Measurements from ENCODE around the gene PATZ1. TPM values are rescaled to one million over a fixed set of nuclear protein-coding genes. Genes with fewer than 3 reads are reported as not detected.
A peak's percentile ranks its signal among the peaks of the same experiment; 100 is the strongest.

Gene PATZ1
- total RNA-seq, 1 donor from 2014 or later: 18.4 TPM

GRCh38 chr22:31347251-31348008 is 1.3 kb upstream of the PATZ1 start:
- Histone ChIP-seq H3K36me3 (no peaks in the 10 kb centered on the region), H3K4me3 (peak overlapping the region; percentile 73), H3K27me3 (no peaks in the 10 kb centered on the region), H3K4me1 (peaks cover 40% of the 10 kb centered on the region), H3K27ac (peak overlapping the region; percentile 89), H3K9me3 (no peaks in the 10 kb centered on the region)
- TF ChIP-seq CTCF (IDR thresholded peaks at IDR 0.05): no peak
- no peak for TF ChIP-seq POLR2A (IDR thresholded peaks at IDR 0.05)
- peak in 1 of 2 donors; percentile 68 for TF ChIP-seq POLR2AphosphoS5 (IDR thresholded peaks at IDR 0.05; ENCODE audit: insufficient read depth in 1 of 2, low read depth in 1 of 2)
- intact Hi-C loops (cut with DNase I): no loop called here
- no peak for DNase-seq (ENCODE audit: extremely low spot score in 2 of 2)

DNA sequence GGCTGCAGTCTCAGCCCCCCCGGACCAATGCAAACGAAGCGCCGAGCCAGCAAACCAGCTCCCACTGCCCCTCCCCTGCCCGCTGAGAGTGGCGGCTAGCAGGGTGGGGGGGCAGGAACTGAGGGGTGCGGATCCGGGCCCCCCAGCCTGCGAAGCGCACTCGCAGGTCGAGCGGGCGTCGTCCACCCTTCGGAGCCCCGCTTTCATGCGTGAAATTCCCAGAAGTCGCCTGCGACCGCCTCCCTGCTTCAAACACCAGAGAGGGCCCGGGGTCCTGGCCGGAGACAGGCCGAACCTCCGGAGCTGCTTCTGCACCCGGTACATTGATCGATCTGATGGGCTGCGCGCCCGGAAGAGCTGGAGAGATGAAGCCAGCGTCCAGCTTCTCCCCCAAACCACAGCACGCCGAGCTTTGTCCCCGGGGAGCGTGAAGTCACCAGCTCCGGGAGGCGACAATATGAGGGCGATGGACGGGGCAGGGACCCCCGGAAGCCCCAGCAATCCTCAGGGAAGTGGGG is 646 bp upstream of the PATZ1 start:
- Histone ChIP-seq H3K36me3 (peaks cover 0 to under 1% of the 10 kb centered on the region in 2 donors), H3K27me3 (no peaks in the 10 kb centered on the region), H3K27ac (peak overlapping the region; percentile 89), H3K4me3 (peak overlapping the region; percentile 73), H3K9me3 (no peaks in the 10 kb centered on the region), H3K4me1 (peaks cover 46% of the 10 kb centered on the region)
- intact Hi-C loops (cut with DNase I): no loop called here
- no peak for DNase-seq (ENCODE audit: extremely low spot score in 2 of 2)
- no peak for TF ChIP-seq POLR2A (IDR thresholded peaks at IDR 0.05)
- no peak for TF ChIP-seq CTCF (IDR thresholded peaks at IDR 0.05)
- TF ChIP-seq POLR2AphosphoS5 (IDR thresholded peaks at IDR 0.05; ENCODE audit: insufficient read depth in 1 of 2, low read depth in 1 of 2): no peak

DNA sequence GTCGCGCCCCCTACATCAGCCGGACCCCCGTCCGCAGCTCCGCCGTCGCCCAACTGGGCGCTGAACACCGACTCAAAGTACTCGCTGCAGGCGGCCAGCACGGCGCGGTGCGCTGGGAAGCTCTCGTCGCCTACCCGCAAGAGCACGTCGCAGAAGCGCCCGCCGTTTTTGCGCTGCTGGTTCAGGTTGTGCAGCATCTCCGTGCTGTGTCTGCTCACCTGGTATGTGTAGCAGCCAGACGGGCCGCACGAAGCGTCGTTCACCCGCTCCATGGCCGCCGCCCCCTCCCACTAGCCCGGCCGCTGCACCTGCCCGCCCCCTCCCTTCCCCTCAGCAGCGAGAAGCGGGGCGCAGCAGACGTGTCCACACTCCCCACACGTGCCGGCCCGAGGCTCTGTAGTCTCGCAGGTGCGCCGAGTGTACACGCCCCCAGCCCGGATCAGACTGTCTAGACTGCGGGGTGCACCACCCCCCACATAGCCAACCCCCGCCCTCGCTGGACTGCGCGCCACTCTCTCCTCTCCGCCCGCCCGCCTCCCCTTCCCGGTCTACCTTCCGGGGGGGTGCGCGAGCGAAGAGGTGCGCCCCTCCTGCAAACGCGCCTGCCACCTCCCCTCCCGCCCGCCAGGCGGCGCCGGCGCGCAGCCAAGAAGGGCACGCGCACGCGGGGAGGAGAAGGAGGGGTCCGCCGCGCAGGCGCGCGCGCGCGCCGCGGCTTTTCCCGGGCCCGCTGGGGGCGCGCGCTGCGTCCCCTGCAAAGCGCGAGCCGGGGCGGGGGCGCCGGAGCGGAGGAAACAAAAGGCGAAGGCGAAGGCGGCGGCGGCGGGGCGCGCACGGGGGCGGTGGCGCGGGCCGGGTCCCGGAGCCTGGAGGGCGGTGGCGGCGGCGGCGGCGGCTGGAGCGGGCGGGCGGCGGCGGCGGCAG is 553 bp downstream of the PATZ1 start:
- peaks cover 50% of the 10 kb centered on the region for H3K4me1 ChIP-seq
- no peak for DNase-seq (ENCODE audit: extremely low spot score in 2 of 2)
- intact Hi-C loops (cut with DNase I): loop anchor here (1.0 kb wide), 1 partner anchor 54 kb away; the partner anchor contains the start of gene DRG1

DNA sequence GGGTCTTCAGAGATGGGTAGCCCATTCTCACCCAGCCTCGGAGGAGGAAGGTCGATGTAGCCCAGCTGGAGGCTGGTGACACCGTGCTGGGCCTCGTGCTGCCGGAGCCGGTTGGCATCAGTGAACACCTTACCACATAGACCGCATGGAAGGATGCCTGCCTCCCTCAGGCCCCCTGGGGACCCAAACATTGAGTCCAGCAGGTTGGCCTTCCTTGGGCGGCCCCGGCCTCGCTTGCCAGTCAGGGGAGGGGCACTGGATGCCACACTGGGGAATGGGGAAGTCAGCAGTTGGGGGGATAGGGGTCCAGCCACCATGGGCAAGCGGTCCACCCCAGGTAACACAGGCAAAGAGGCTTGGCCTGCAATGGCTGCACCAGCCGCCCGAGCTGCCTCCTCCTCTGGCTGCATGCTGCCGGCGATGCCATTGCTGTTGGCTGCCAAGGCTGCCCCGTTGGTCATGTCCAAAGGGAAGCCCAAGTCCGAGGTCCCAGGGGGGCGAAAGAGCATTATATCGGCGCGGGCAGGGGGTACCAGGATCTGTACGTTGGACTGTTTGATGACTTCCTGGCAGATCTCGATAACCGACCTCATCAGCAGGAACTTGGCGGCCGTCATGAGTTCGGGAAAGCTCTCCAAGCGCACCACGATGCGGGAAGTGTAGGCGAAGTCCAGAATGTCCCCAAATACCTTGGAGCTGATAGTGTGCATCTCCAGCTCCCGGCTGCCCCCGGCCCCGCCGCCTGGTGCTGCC is 1.4 kb downstream of the PATZ1 start:
- Histone ChIP-seq H3K4me1 (peaks cover 58% of the 10 kb centered on the region), H3K27ac (peak overlapping the region; percentile 81), H3K27me3 (no peaks in the 10 kb centered on the region), H3K36me3 (peaks cover 0 to 17% of the 10 kb centered on the region in 2 donors), H3K9me3 (no peaks in the 10 kb centered on the region), H3K4me3 (peak overlapping the region; percentile 73)
- DNase-seq (ENCODE audit: extremely low spot score in 2 of 2): no peak
- no peak for TF ChIP-seq POLR2A (IDR thresholded peaks at IDR 0.05)
- TF ChIP-seq POLR2AphosphoS5 (IDR thresholded peaks at IDR 0.05; ENCODE audit: insufficient read depth in 1 of 2, low read depth in 1 of 2): no peak
- no peak for TF ChIP-seq CTCF (IDR thresholded peaks at IDR 0.05)
- intact Hi-C loops (cut with DNase I): loop anchor here (1.0 kb wide), 1 partner anchor 55 kb away; the partner anchor contains the start of gene DRG1

More for the DNA sequence above, 553 bp downstream of the PATZ1 start:
- H3K36me3 ChIP-seq: peaks cover 0 to 10% of the 10 kb centered on the region in 2 donors
- no peaks in the 10 kb centered on the region for H3K9me3 ChIP-seq
- H3K4me3 ChIP-seq: peak overlapping the region; percentile 73
- TF ChIP-seq CTCF (IDR thresholded peaks at IDR 0.05) (peak; percentile 69 to 93 (median 79)), POLR2AphosphoS5 (IDR thresholded peaks at IDR 0.05; ENCODE audit: insufficient read depth in 1 of 2, low read depth in 1 of 2) (no peak)
- no peaks in the 10 kb centered on the region for H3K27me3 ChIP-seq
- H3K27ac ChIP-seq: peak overlapping the region; percentile 89

Data from vagina (tissue), 2 donors.